CD14-positive monocyte (primary cell): ENCODE data around the gene HDAC7. TPM values are rescaled to one million over a fixed set of nuclear protein-coding genes. Genes with fewer than 3 reads are reported as not detected.

ENCODE experiments used
- DNase-seq, 3 donors: peaks; one replicate each; pipeline ENCODE4 v3.0.0-alpha.2; 2011 to 2022
- H2AFZ ChIP-seq: 2 replicates; pipeline ENCODE4 v1.6.0; 2012; ENCODE audit warnings: mild to moderate bottlenecking, low read depth, low read length, inconsistent platforms; ENCODE audit not compliant: insufficient read depth, poor library complexity, severe bottlenecking
- H3K27ac ChIP-seq, 2 donors: 1 replicate in 1 of 2; 2 replicates in 1 of 2; pipeline ENCODE4 v1.5.1; 2012 to 2013; ENCODE audit warnings: low read length in 2 of 2, control low read depth in 1 of 2, inconsistent platforms in 1 of 2, low read depth in 1 of 2, mild to moderate bottlenecking in 1 of 2
- H3K27me3 ChIP-seq, 2 donors: one replicate each; pipeline versions ENCODE4 v1.6.0 to v1.6.1; 2011 to 2013; ENCODE audit warnings: low read length in 2 of 2; ENCODE audit not compliant: control insufficient read depth in 2 of 2, insufficient read depth in 2 of 2
- H3K36me3 ChIP-seq, 2 donors: replicated peaks in 1 of 2; 1 replicate in 1 of 2; 2 replicates in 1 of 2; pipeline versions ENCODE4 v1.5.1 to v1.6.1; 2012 to 2013; ENCODE audit warnings: low read length in 2 of 2, control low read depth in 1 of 2, inconsistent platforms in 1 of 2, mild to moderate bottlenecking in 1 of 2; ENCODE audit not compliant: insufficient read depth in 2 of 2, control insufficient read depth in 1 of 2
- H3K4me1 ChIP-seq, 2 donors: 1 replicate in 1 of 2; 2 replicates in 1 of 2; pipeline versions ENCODE4 v1.5.1 to v1.6.1; 2012 to 2013; ENCODE audit warnings: low read length in 2 of 2, control low read depth in 1 of 2, inconsistent platforms in 1 of 2, mild to moderate bottlenecking in 1 of 2, moderate library complexity in 1 of 2; ENCODE audit not compliant: insufficient read depth in 2 of 2, control insufficient read depth in 1 of 2
- H3K4me2 ChIP-seq: replicated peaks from 2 replicates; pipeline ENCODE3; 2012; ENCODE audit warnings: low read length, moderate library complexity, mild to moderate bottlenecking; ENCODE audit not compliant: poor library complexity, severe bottlenecking; ENCODE audit errors: extremely low read depth
- H3K4me3 ChIP-seq, 3 experiments: fragments of 200-600 bp in 1 of 3; sonication (generic) in 1 of 3; replicated peaks in 1 of 3; 1 replicate in 2 of 3; 2 replicates in 1 of 3; pipeline ENCODE4 v1.5.1; 2011 to 2013; ENCODE audit warnings: low read length in 3 of 3, mild to moderate bottlenecking in 3 of 3, control low read depth in 2 of 3, low read depth in 2 of 3, inconsistent platforms in 1 of 3, moderate library complexity in 1 of 3
- H3K79me2 ChIP-seq: 2 replicates; pipeline ENCODE4 v1.6.0; 2012; ENCODE audit warnings: mild to moderate bottlenecking, control low read depth, inconsistent platforms, low read length, moderate library complexity; ENCODE audit not compliant: insufficient read depth
- H3K9ac ChIP-seq: 2 replicates; pipeline ENCODE4 v1.6.0; 2017; ENCODE audit warnings: low read length, mild to moderate bottlenecking; ENCODE audit not compliant: insufficient read depth, poor library complexity, severe bottlenecking
- H3K9me3 ChIP-seq, 2 donors: replicated peaks in 1 of 2; 1 replicate in 1 of 2; 2 replicates in 1 of 2; pipeline versions ENCODE4 v1.5.1 to v1.6.1; 2012 to 2013; ENCODE audit warnings: low read length in 2 of 2, control low read depth in 1 of 2; ENCODE audit not compliant: control insufficient read depth in 1 of 2, insufficient read depth in 1 of 2
- H4K20me1 ChIP-seq: 2 replicates; pipeline ENCODE4 v1.6.0; 2012; ENCODE audit warnings: mild to moderate bottlenecking, low read length, control low read depth, moderate library complexity; ENCODE audit not compliant: insufficient read depth
- H3K27ac Mint-ChIP-seq, 7 donors: one replicate each; pipeline ENCODE4 v1.8.0; 2020; ENCODE audit warnings: mild to moderate bottlenecking in 7 of 7, mixed read lengths in 7 of 7, moderate library complexity in 6 of 7, inconsistent platforms in 2 of 7
- H3K27me3 Mint-ChIP-seq, 3 donors: one replicate each; pipeline ENCODE4 v1.8.0; 2021 to 2022; ENCODE audit warnings: low read depth in 3 of 3, mild to moderate bottlenecking in 3 of 3, mixed read lengths in 3 of 3, moderate library complexity in 3 of 3, inconsistent platforms in 1 of 3
- H3K36me3 Mint-ChIP-seq, 2 donors: one replicate each; pipeline ENCODE4 v1.8.0; 2020; ENCODE audit warnings: mixed read lengths in 2 of 2, inconsistent platforms in 1 of 2, mild to moderate bottlenecking in 1 of 2
- H3K4me1 Mint-ChIP-seq: one replicate; pipeline ENCODE4 v1.8.0; 2020; ENCODE audit warnings: mild to moderate bottlenecking, mixed read lengths
- H3K4me3 Mint-ChIP-seq, 2 donors: one replicate each; pipeline ENCODE4 v1.8.0; 2020; ENCODE audit warnings: mild to moderate bottlenecking in 2 of 2, mixed read lengths in 2 of 2, moderate library complexity in 1 of 2
- H3K9me3 Mint-ChIP-seq, 7 donors: one replicate each; pipeline ENCODE4 v1.8.0; 2020 to 2022; ENCODE audit warnings: mixed read lengths in 7 of 7, mild to moderate bottlenecking in 6 of 7, moderate library complexity in 6 of 7, inconsistent platforms in 2 of 7
- CTCF ChIP-seq: fragments of 200-600 bp; IDR thresholded peaks from one replicate; pipeline ENCODE4 v1.8.0; 2022; ENCODE audit warnings: antibody characterized with exemption, mild to moderate bottlenecking
- whole genome bisulfite sequencing: methylation state at CpG from one replicate; pipeline ENCODE4 v1.1.5; 2013; ENCODE audit warnings: missing lambda C conversion rate; ENCODE audit not compliant: insufficient coverage; 5-methylcytosine and 5-hydroxymethylcytosine counted together
- intact Hi-C, 2 donors: fragments of 100-400 bp; cut with micrococcal nuclease; formaldehyde crosslinking; loops; one replicate each; pipeline versions ENCODE4 v1.15.0 to v1.15.1; 2023
- polyA plus RNA-seq, 3 donors: library from polyadenylated mRNA; depleted of rRNA in 1 of 3; unstranded in 2 of 3; stranded (reverse) in 1 of 3; fragments of 300-500 nt in 2 of 3; fragments of >200 nt in 1 of 3; fragmentation: Illumina TruSeq in 2 of 3; gene quantifications; 1 replicate in 2 of 3; 2 replicates in 1 of 3; pipeline ENCODE4 v1.2.3, GENCODE V29; 2012 to 2021

The HDAC7 gene
- polyA plus RNA-seq, 3 donors, result 5.9 to 79.2 (median 8.4) TPM

GRCh38 chr12:47747126-47747525 lies 72.6 kb downstream of the HDAC7 start:
- Mint-ChIP-seq H3K27me3 (peaks cover 14 to 30% (median 18%) of the 10 kb centered on the region in 3 donors), H3K27ac (no peak overlapping the region), H3K4me3 (no peak overlapping the region), H3K36me3 (no peaks in the 10 kb centered on the region), H3K9me3 (peaks cover 0 to 1% (median 0%) of the 10 kb centered on the region in 7 donors), H3K4me1 (peaks cover 24% of the 10 kb centered on the region)
- DNase-seq, result no peak
- no peaks in the 10 kb centered on the region for H3K27me3 ChIP-seq
- H3K4me2 ChIP-seq, result no peak overlapping the region
- H4K20me1 ChIP-seq, result no peaks in the 10 kb centered on the region
- no peaks in the 10 kb centered on the region for H3K36me3 ChIP-seq
- intact Hi-C loops, result no loop called here
- H3K4me1 ChIP-seq, result peaks cover 8 to 11% of the 10 kb centered on the region in 2 donors
- 68% methylated on average over 4 of the region's 4 CpGs for WGBS
- no peak overlapping the region for H3K27ac ChIP-seq
- no peak for TF ChIP-seq CTCF
- H3K79me2 ChIP-seq, result no peaks in the 10 kb centered on the region
- H3K9ac ChIP-seq, result no peak overlapping the region
- no peaks in the 10 kb centered on the region for H3K9me3 ChIP-seq
- no peak overlapping the region for H3K4me3 ChIP-seq
- no peak overlapping the region for H2AFZ ChIP-seq

GRCh38 chr12:47746523-47746922 lies 73.2 kb downstream of the HDAC7 start:
- no peak for TF ChIP-seq CTCF
- Histone ChIP-seq H3K27ac (no peak overlapping the region), H3K9ac (no peak overlapping the region), H4K20me1 (no peaks in the 10 kb centered on the region), H3K4me1 (peaks cover 13 to 16% of the 10 kb centered on the region in 2 donors), H3K36me3 (no peaks in the 10 kb centered on the region), H3K9me3 (no peaks in the 10 kb centered on the region), H3K4me3 (no peak overlapping the region), H3K4me2 (no peak overlapping the region), H3K79me2 (no peaks in the 10 kb centered on the region), H2AFZ (no peak overlapping the region), H3K27me3 (no peaks in the 10 kb centered on the region)
- H3K9me3 Mint-ChIP-seq, result peaks cover 0 to 1% (median 0%) of the 10 kb centered on the region in 7 donors
- H3K4me1 Mint-ChIP-seq, result peaks cover 30% of the 10 kb centered on the region
- DNase-seq, result no peak
- H3K27ac Mint-ChIP-seq, result no peak overlapping the region
- 100% methylated on average over 3 of the region's 7 CpGs for WGBS
- peaks cover 14 to 30% (median 18%) of the 10 kb centered on the region in 3 donors for H3K27me3 Mint-ChIP-seq
- H3K36me3 Mint-ChIP-seq, result no peaks in the 10 kb centered on the region
- intact Hi-C loops, result no loop called here
- no peak overlapping the region for H3K4me3 Mint-ChIP-seq
